ENCODE data around the gene NOP53.
A peak's percentile ranks its signal among the peaks of the same experiment; 100 is the strongest.

DNA sequence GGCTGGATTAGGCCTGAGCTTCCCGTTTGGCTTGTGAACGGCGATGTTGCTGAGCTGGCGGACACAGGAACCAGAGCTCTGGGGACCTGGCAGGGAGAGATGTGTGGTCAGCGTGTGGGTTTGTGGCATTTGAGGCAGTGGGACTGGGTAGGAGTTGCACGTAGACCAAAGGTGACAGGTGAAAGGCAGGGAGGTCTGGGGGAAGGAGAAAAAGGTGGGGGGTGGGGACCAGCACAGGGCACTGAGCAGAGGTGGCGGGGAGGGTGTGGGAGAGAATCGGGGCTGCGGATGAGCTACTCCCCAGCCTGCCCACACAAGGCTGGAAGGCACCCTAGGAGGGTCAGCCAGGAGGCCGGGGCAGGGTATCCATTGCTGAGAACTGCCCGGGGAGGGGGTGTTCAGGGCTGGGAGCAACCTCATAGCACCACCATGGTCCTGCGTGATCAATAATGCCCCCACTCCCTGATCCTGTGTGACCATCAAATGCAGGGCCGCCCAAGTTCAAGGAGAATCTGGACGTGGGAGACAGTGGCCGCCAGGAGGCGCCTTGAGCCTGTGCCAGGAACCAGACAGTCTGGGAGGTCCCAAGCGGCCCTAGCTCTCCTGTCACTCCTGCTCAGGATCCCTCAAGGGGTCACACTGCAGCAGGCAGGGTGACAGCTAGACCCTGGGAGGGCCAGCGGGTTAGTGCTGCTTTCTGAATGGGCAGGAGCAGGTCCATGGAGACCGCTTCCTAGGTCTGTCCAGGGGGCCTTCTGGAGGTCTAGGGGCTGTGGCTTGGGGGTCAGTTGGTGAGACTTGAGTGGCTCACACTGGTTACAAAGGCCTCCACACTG is 20.4 kb downstream of the NOP53 start:
- TF ChIP-seq, protein P1, sequence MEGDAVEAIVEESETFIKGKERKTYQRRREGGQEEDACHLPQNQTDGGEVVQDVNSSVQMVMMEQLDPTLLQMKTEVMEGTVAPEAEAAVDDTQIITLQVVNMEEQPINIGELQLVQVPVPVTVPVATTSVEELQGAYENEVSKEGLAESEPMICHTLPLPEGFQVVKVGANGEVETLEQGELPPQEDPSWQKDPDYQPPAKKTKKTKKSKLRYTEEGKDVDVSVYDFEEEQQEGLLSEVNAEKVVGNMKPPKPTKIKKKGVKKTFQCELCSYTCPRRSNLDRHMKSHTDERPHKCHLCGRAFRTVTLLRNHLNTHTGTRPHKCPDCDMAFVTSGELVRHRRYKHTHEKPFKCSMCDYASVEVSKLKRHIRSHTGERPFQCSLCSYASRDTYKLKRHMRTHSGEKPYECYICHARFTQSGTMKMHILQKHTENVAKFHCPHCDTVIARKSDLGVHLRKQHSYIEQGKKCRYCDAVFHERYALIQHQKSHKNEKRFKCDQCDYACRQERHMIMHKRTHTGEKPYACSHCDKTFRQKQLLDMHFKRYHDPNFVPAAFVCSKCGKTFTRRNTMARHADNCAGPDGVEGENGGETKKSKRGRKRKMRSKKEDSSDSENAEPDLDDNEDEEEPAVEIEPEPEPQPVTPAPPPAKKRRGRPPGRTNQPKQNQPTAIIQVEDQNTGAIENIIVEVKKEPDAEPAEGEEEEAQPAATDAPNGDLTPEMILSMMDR (IDR thresholded peaks at IDR 0.05) = peak; percentile 54 to 84 (median 70)
- TF ChIP-seq EP300 (IDR thresholded peaks at IDR 0.05) = no peak
- TF ChIP-seq POLR2AphosphoS5 (IDR thresholded peaks at IDR 0.05) = no peak
